WTC11 (cell line): Measurements from ENCODE around the gene PAFAH1B2.

ENCODE experiments used
- CREB1 ChIP-seq: sonication (generic); formaldehyde crosslinking; IDR thresholded peaks from 2 replicates; pipeline ENCODE4 v1.8.0; 2023; ENCODE audit warnings: mild to moderate bottlenecking, missing genetic modification reagents
- CTCF ChIP-seq: fragments of 200-600 bp; IDR thresholded peaks from 2 replicates; pipeline ENCODE4 v1.8.0; 2022; ENCODE audit warnings: antibody characterized with exemption
- EMX1 ChIP-seq: fragments of 250-450 bp; sonication (Bioruptor Pico); IDR thresholded peaks from 2 replicates; pipeline ENCODE4 v1.8.0; 2021; ENCODE audit warnings: mild to moderate bottlenecking
- MAX ChIP-seq: sonication (generic); formaldehyde crosslinking; IDR thresholded peaks from 2 replicates; pipeline ENCODE4 v1.8.0; 2022; ENCODE audit warnings: mild to moderate bottlenecking, missing genetic modification reagents
- TF ChIP-seq, protein P1 (sequence below): sonication (generic); formaldehyde crosslinking; conservative IDR thresholded peaks from 2 replicates; pipeline ENCODE4 v1.8.1; 2023; ENCODE audit warnings: mild to moderate bottlenecking, low read depth, missing genetic modification reagents, moderate library complexity

DNA sequence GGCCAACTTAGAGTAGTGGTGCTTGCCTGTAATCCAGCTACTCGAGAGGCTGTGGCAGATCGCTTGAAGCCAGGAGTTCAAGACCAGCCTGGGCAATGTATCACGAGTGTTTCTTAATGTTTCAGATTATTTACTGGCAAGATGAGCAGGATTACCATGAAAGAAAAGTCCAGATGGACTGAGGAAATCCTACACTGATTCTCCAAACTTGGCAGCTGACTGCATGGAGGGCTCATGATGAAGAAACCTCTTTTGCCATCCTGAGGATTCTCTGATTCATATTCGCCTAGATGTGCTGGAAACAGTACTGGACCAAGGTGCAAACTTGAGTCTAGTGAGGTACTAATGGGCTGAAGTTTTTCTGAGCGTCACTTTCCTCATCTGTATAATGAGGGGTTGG, 31.7 kb downstream of the PAFAH1B2 start:
- TF ChIP-seq CTCF (no peak), CREB1 (CRISPR knock-in tag) (no peak), EMX1 (no peak), MAX (no peak)
- TF ChIP-seq, protein P1, sequence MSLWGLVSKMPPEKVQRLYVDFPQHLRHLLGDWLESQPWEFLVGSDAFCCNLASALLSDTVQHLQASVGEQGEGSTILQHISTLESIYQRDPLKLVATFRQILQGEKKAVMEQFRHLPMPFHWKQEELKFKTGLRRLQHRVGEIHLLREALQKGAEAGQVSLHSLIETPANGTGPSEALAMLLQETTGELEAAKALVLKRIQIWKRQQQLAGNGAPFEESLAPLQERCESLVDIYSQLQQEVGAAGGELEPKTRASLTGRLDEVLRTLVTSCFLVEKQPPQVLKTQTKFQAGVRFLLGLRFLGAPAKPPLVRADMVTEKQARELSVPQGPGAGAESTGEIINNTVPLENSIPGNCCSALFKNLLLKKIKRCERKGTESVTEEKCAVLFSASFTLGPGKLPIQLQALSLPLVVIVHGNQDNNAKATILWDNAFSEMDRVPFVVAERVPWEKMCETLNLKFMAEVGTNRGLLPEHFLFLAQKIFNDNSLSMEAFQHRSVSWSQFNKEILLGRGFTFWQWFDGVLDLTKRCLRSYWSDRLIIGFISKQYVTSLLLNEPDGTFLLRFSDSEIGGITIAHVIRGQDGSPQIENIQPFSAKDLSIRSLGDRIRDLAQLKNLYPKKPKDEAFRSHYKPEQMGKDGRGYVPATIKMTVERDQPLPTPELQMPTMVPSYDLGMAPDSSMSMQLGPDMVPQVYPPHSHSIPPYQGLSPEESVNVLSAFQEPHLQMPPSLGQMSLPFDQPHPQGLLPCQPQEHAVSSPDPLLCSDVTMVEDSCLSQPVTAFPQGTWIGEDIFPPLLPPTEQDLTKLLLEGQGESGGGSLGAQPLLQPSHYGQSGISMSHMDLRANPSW (CRISPR knock-in tag): no peak
